WTC11 (cell line): ENCODE measurements around the gene ZNF414. TPM values are rescaled to one million over a fixed set of nuclear protein-coding genes. Genes with fewer than 3 reads are reported as not detected.
A peak's percentile ranks its signal among the peaks of the same experiment; 100 is the strongest.

Source experiments
- ATAC-seq: fragments of 200-7000 bp; cut with Tn5 transposase; 2 replicates; pipeline ENCODE4 v1.10.0; 2021; ENCODE audit warnings: mild to moderate bottlenecking, moderate library complexity
- CTCF ChIA-PET: fragments of 300-600 bp; sonication (Branson Sonifier 250); formaldehyde crosslinking; loops from one replicate; lab custom pipeline; 2021; ENCODE audit warnings: antibody characterized with exemption; lab: Charles Lee
- POLR2A ChIA-PET: fragments of 350-600 bp; sonication (Branson Sonifier 250); formaldehyde crosslinking; loops from one replicate; lab custom pipeline; 2021; ENCODE audit warnings: antibody characterized with exemption; lab: Charles Lee
- DNase-seq: peaks from one replicate; pipeline ENCODE4 v3.0.0; 2021; ENCODE audit warnings: low spot score
- H3K27ac Mint-ChIP-seq: 2 replicates; pipeline ENCODE4 v1.8.0; 2021; ENCODE audit warnings: mixed read lengths
- H3K27me3 Mint-ChIP-seq: 2 replicates; pipeline ENCODE4 v1.8.0; 2021; ENCODE audit warnings: low read depth, mild to moderate bottlenecking, moderate library complexity, mixed read lengths
- H3K36me3 Mint-ChIP-seq: 2 replicates; pipeline ENCODE4 v1.8.0; 2021; ENCODE audit warnings: mixed read lengths
- H3K4me1 Mint-ChIP-seq: 2 replicates; pipeline ENCODE4 v1.8.0; 2022; ENCODE audit warnings: mixed read lengths
- H3K4me3 Mint-ChIP-seq: 2 replicates; pipeline ENCODE4 v1.8.0; 2021; ENCODE audit warnings: mild to moderate bottlenecking, moderate library complexity, mixed read lengths
- H3K9me3 Mint-ChIP-seq: 2 replicates; pipeline ENCODE4 v1.8.0; 2021; ENCODE audit warnings: mixed read lengths
- ATF2 ChIP-seq: sonication (generic); formaldehyde crosslinking; IDR thresholded peaks from 2 replicates; pipeline ENCODE4 v1.8.1; 2022; ENCODE audit warnings: low read depth, missing genetic modification reagents, borderline replicate concordance
- ATF3 ChIP-seq: sonication (generic); formaldehyde crosslinking; conservative IDR thresholded peaks from 2 replicates; pipeline ENCODE4 v1.8.1; 2022; ENCODE audit warnings: mild to moderate bottlenecking, missing genetic modification reagents
- ELF4 ChIP-seq: sonication (generic); formaldehyde crosslinking; IDR thresholded peaks from 2 replicates; pipeline ENCODE4 v1.8.1; 2022; ENCODE audit warnings: low read depth, mild to moderate bottlenecking, moderate library complexity, missing genetic modification reagents
- ESRRA ChIP-seq: sonication (generic); formaldehyde crosslinking; IDR thresholded peaks from 2 replicates; pipeline ENCODE4 v1.8.1; 2022; ENCODE audit warnings: mild to moderate bottlenecking, missing genetic modification reagents, borderline replicate concordance
- ETV6 ChIP-seq: sonication (generic); formaldehyde crosslinking; IDR thresholded peaks from 2 replicates; pipeline ENCODE4 v1.8.1; 2022; ENCODE audit warnings: mild to moderate bottlenecking, missing genetic modification reagents
- FOXP1 ChIP-seq: sonication (generic); formaldehyde crosslinking; IDR thresholded peaks from 2 replicates; pipeline ENCODE4 v1.8.0; 2022; ENCODE audit warnings: missing genetic modification reagents, mild to moderate bottlenecking, moderate library complexity, borderline replicate concordance
- GRHL2 ChIP-seq: fragments of 250-450 bp; sonication (Bioruptor Pico); IDR thresholded peaks from 2 replicates; pipeline ENCODE4 v1.8.0; 2022; ENCODE audit warnings: mild to moderate bottlenecking, moderate library complexity; ENCODE audit not compliant: insufficient replicate concordance, severe bottlenecking
- GTF2I ChIP-seq: fragments of 250-450 bp; sonication (Bioruptor Pico); conservative IDR thresholded peaks from 2 replicates; pipeline ENCODE4 v1.4.0; 2021; ENCODE audit warnings: mild to moderate bottlenecking
- MYBL2 ChIP-seq: sonication (generic); formaldehyde crosslinking; IDR thresholded peaks from 2 replicates; pipeline ENCODE4 v1.8.1; 2023; ENCODE audit warnings: mild to moderate bottlenecking, moderate library complexity, missing genetic modification reagents
- NFYB ChIP-seq: sonication (generic); formaldehyde crosslinking; conservative IDR thresholded peaks from 2 replicates; pipeline ENCODE4 v1.8.0; 2022; ENCODE audit warnings: low read depth, missing genetic modification reagents
- NR1H2 ChIP-seq: sonication (generic); formaldehyde crosslinking; IDR thresholded peaks from 2 replicates; pipeline ENCODE4 v1.9.0; 2021; ENCODE audit warnings: mild to moderate bottlenecking, moderate library complexity, missing genetic modification reagents
- TEAD1 ChIP-seq: sonication (generic); formaldehyde crosslinking; IDR thresholded peaks from 2 replicates; pipeline ENCODE4 v1.8.0; 2022; ENCODE audit warnings: mild to moderate bottlenecking, missing genetic modification reagents
- TEAD4 ChIP-seq: sonication (generic); formaldehyde crosslinking; IDR thresholded peaks from 2 replicates; pipeline ENCODE4 v1.8.0; 2022; ENCODE audit warnings: mild to moderate bottlenecking, missing genetic modification reagents
- ZNF121 ChIP-seq: sonication (generic); formaldehyde crosslinking; IDR thresholded peaks from 2 replicates; pipeline ENCODE4 v1.8.0; 2023; ENCODE audit warnings: missing genetic modification reagents
- ZNF232 ChIP-seq: sonication (generic); formaldehyde crosslinking; IDR thresholded peaks from 2 replicates; pipeline ENCODE4 v1.8.0; 2022; ENCODE audit warnings: mild to moderate bottlenecking, missing genetic modification reagents
- ZNF317 ChIP-seq: sonication (generic); formaldehyde crosslinking; IDR thresholded peaks from 2 replicates; pipeline ENCODE4 v1.8.1; 2023; ENCODE audit warnings: low read depth, mild to moderate bottlenecking, moderate library complexity, missing genetic modification reagents, borderline replicate concordance
- ZNF396 ChIP-seq: fragments of 250-450 bp; sonication (Bioruptor Pico); IDR thresholded peaks from 2 replicates; pipeline ENCODE4 v1.8.0; 2021; ENCODE audit warnings: mild to moderate bottlenecking, moderate library complexity, borderline replicate concordance
- ZNF416 ChIP-seq: fragments of 250-450 bp; sonication (Bioruptor Pico); IDR thresholded peaks from 2 replicates; pipeline ENCODE4 v1.9.0; 2021; ENCODE audit warnings: mild to moderate bottlenecking, inconsistent platforms
- ZNF425 ChIP-seq: fragments of 250-450 bp; sonication (Bioruptor Pico); conservative IDR thresholded peaks from 2 replicates; pipeline ENCODE4 v1.9.0; 2021; ENCODE audit warnings: mild to moderate bottlenecking
- total RNA-seq: library from RNA; stranded (reverse); gene quantifications from 3 replicates; pipeline ENCODE4 v1.2.3, GENCODE V29; 2021

ZNF414 gene
- total RNA-seq, 1 experiment from 2014 or later: 38.2 TPM

- TF ChIP-seq ZNF425 (CRISPR knock-in tag) (no peak), ESRRA (no peak), ZNF396 (CRISPR knock-in tag) (no peak), ATF2 (no peak), ZNF232 (CRISPR knock-in tag) (no peak), ATF3 (CRISPR knock-in tag) (no peak), GRHL2 (CRISPR knock-in tag) (no peak), TEAD4 (CRISPR knock-in tag) (no peak), NR1H2 (CRISPR knock-in tag) (no peak), GTF2I (no peak), FOXP1 (CRISPR knock-in tag) (no peak), MYBL2 (CRISPR knock-in tag) (no peak)
- TF ChIP-seq, all 79 proteins: peak for 0
Measured at GRCh38 chr19:8518536-8518935, 4.6 kb upstream of the ZNF414 start (continued).

GRCh38 chr19:8517551-8518442 is 3.8 kb upstream of the ZNF414 start:
- TF ChIP-seq ZNF121 (CRISPR knock-in tag) (peak; percentile 96), ZNF416 (no peak)
- CTCF ChIA-PET: interaction anchor here (0.7 to 2.4 kb wide), 5 partner anchors 11 to 68 kb away, joined by 3 to 11 read pairs (median 3); no protein-coding TSS in a partner anchor
- Mint-ChIP-seq H3K9me3 (no peaks in the 10 kb centered on the region), H3K4me1 (peaks cover 12% of the 10 kb centered on the region), H3K27me3 (peaks cover 6% of the 10 kb centered on the region; the same call in 1 of the 2 replicates), H3K27ac (peak overlapping the region; percentile 33; the same call in 1 of the 2 replicates), H3K36me3 (no peaks in the 10 kb centered on the region), H3K4me3 (no peak overlapping the region)
- ATAC-seq (no peak), DNase-seq (no peak)
- POLR2A ChIA-PET: no interaction called here

- ChIA-PET POLR2A (no interaction called here), CTCF (interaction anchor here (0.5 to 2.9 kb wide), 2 partner anchors 10 to 68 kb away, joined by 4 to 39 read pairs; no protein-coding TSS in a partner anchor)
- DNase-seq (no peak), ATAC-seq (no peak)
- peaks cover 16% of the 10 kb centered on the region for H3K4me1 Mint-ChIP-seq
- H3K4me3 Mint-ChIP-seq: peak overlapping the region; percentile 86; the same call in 1 of the 2 replicates
- TF ChIP-seq ELF4 (CRISPR knock-in tag) (no peak), NFYB (CRISPR knock-in tag) (no peak), ZNF317 (CRISPR knock-in tag) (no peak), ETV6 (no peak), TEAD1 (CRISPR knock-in tag) (no peak)
- H3K27me3 Mint-ChIP-seq: peaks cover 6% of the 10 kb centered on the region; the same call in 1 of the 2 replicates
- H3K27ac Mint-ChIP-seq: peak overlapping the region; percentile 54
- H3K36me3 Mint-ChIP-seq: peaks cover 4% of the 10 kb centered on the region; the same call in 1 of the 2 replicates
- H3K9me3 Mint-ChIP-seq: no peaks in the 10 kb centered on the region
Measured at GRCh38 chr19:8515317-8515716, 1.4 kb upstream of the ZNF414 start.
